Fibroblast of mammary gland (primary cell): ENCODE results near the gene CRTC1.

Source experiments
- DNase-seq: peaks from one replicate; pipeline ENCODE4 v3.0.0-alpha.2; 2010; ENCODE audit warnings: low read depth
- H3K4me3 ChIP-seq: 2 replicates; pipeline ENCODE4 v1.5.1; 2011; ENCODE audit warnings: low read depth, mild to moderate bottlenecking, low read length, moderate library complexity; ENCODE audit not compliant: control insufficient read depth
- CTCF ChIP-seq: conservative IDR thresholded peaks from 2 replicates; pipeline ENCODE4 v1.5.1; 2011; ENCODE audit warnings: low read depth, low read length, inconsistent platforms; ENCODE audit not compliant: control insufficient read depth, insufficient read depth

CRTC1 gene

GRCh38 chr19:18775586-18776287 lies 92.3 kb downstream of the CRTC1 start:
- no peak for TF ChIP-seq CTCF
- DNase-seq, result peak; percentile 73
- H3K4me3 ChIP-seq, result no peak overlapping the region

- H3K4me3 ChIP-seq, result no peak overlapping the region
- DNase-seq, result peak; percentile 75
- peak; percentile 60 for TF ChIP-seq CTCF
Observed at GRCh38 chr19:18776288-18776594, 92.8 kb downstream of the CRTC1 start.

GRCh38 chr19:18776736-18777135 lies 93.3 kb downstream of the CRTC1 start:
- peak; percentile 72 for DNase-seq
- no peak overlapping the region for H3K4me3 ChIP-seq
- no peak for TF ChIP-seq CTCF

- no peak for TF ChIP-seq CTCF
- DNase-seq, result no peak
- no peak overlapping the region for H3K4me3 ChIP-seq
Observed at GRCh38 chr19:18777301-18778075, 94.0 kb downstream of the CRTC1 start.

- no peak for DNase-seq
- TF ChIP-seq CTCF, result no peak
- H3K4me3 ChIP-seq, result no peak overlapping the region
Observed at GRCh38 chr19:18778076-18778389, 94.6 kb downstream of the CRTC1 start.

- DNase-seq, result no peak
- no peak overlapping the region for H3K4me3 ChIP-seq
Observed at GRCh38 chr19:18778826-18779495, 95.5 kb downstream of the CRTC1 start.

More at GRCh38 chr19:18778826-18779495, 95.5 kb downstream of the CRTC1 start:
- TF ChIP-seq CTCF, result no peak
